Glomerular visceral epithelial cell (primary cell): ENCODE data around the gene ANKFN1.

ENCODE experiments used
- DNase-seq: peaks from one replicate; pipeline ENCODE4 v3.0.0-alpha.2; 2016; ENCODE audit errors: extremely low spot score

ANKFN1 gene

GRCh38 chr17:56152874-56153602 is at the start of gene ANKFN1:
Gene ANKFN1, plus strand, starts transcription at chr17:56153475. Its CDS starts 59,193 bp downstream, at chr17:56212668.
- DNase-seq, result no peak

GRCh38 chr17:56108811-56109284 is 44.4 kb upstream of the ANKFN1 start:
- peak; percentile 8 for DNase-seq

- no peak for DNase-seq
Measured at GRCh38 chr17:56109836-56110235, 43.4 kb upstream of the ANKFN1 start.

- no peak for DNase-seq
Measured at GRCh38 chr17:56110463-56111135, 42.7 kb upstream of the ANKFN1 start.

GRCh38 chr17:56111706-56112485 is 41.4 kb upstream of the ANKFN1 start:
- no peak for DNase-seq

- DNase-seq, result no peak
Measured at GRCh38 chr17:56113486-56113885, 39.8 kb upstream of the ANKFN1 start.

- DNase-seq, result no peak
Measured at GRCh38 chr17:56114469-56114868, 38.8 kb upstream of the ANKFN1 start.

GRCh38 chr17:56119191-56119590 is 34.1 kb upstream of the ANKFN1 start:
- no peak for DNase-seq

- DNase-seq, result no peak
Measured at GRCh38 chr17:56119936-56120335, 33.3 kb upstream of the ANKFN1 start.

- no peak for DNase-seq
Measured at GRCh38 chr17:56121191-56122051, 31.9 kb upstream of the ANKFN1 start.

- no peak for DNase-seq
Measured at GRCh38 chr17:56125830-56126819, 27.1 kb upstream of the ANKFN1 start.

GRCh38 chr17:56130026-56130425 is 23.2 kb upstream of the ANKFN1 start:
- DNase-seq, result no peak

GRCh38 chr17:56130631-56131030 is 22.6 kb upstream of the ANKFN1 start:
- DNase-seq, result no peak

- DNase-seq, result no peak
Measured at GRCh38 chr17:56131431-56131830, 21.8 kb upstream of the ANKFN1 start.

GRCh38 chr17:56136301-56136700 is 17.0 kb upstream of the ANKFN1 start:
- no peak for DNase-seq

- DNase-seq, result no peak
Measured at GRCh38 chr17:56141046-56141839, 12.0 kb upstream of the ANKFN1 start.

- DNase-seq, result no peak
Measured at GRCh38 chr17:56142325-56142724, 10.9 kb upstream of the ANKFN1 start.

- DNase-seq, result no peak
Measured at GRCh38 chr17:56142781-56143180, 10.5 kb upstream of the ANKFN1 start.

- DNase-seq, result no peak
Measured at GRCh38 chr17:56144223-56144622, 9.1 kb upstream of the ANKFN1 start.
